DOHH2 (cell line): ENCODE data around the gene KCNH6.

ENCODE experiments used
- H3F3A ChIP-seq: fragments of 200-600 bp; sonication (generic), shearing (Covaris generic); 2 replicates; pipeline ENCODE4 v1.6.0; 2016; ENCODE audit warnings: antibody characterized with exemption, mild to moderate bottlenecking; ENCODE audit not compliant: control insufficient read depth, insufficient read depth
- H3K27ac ChIP-seq: fragments of 200-600 bp; sonication (generic); 2 replicates; pipeline ENCODE4 v1.5.1; 2014; ENCODE audit warnings: low read depth, mild to moderate bottlenecking, low read length, moderate library complexity
- H3K27me3 ChIP-seq: fragments of 200-600 bp; sonication (generic); 2 replicates; pipeline ENCODE4 v1.6.1; 2014; ENCODE audit warnings: mild to moderate bottlenecking, low read length, mixed read lengths; ENCODE audit not compliant: control insufficient read depth
- H3K36me3 ChIP-seq: fragments of 200-600 bp; sonication (generic); 2 replicates; pipeline ENCODE4 v1.6.1; 2014; ENCODE audit warnings: mild to moderate bottlenecking, low read length, moderate library complexity, mixed read lengths; ENCODE audit not compliant: control insufficient read depth
- H3K4me1 ChIP-seq: fragments of 200-600 bp; sonication (generic); 2 replicates; pipeline ENCODE4 v1.6.1; 2014; ENCODE audit warnings: mild to moderate bottlenecking, low read length, mixed read lengths; ENCODE audit not compliant: control insufficient read depth
- H3K4me2 ChIP-seq: fragments of 200-600 bp; sonication (generic); 2 replicates; pipeline ENCODE4 v1.6.0; 2014; ENCODE audit warnings: mild to moderate bottlenecking, low read length, moderate library complexity
- H3K4me3 ChIP-seq: fragments of 200-600 bp; sonication (generic); 2 replicates; pipeline ENCODE4 v1.5.1; 2014; ENCODE audit warnings: mild to moderate bottlenecking, low read length, mixed read lengths
- H3K79me2 ChIP-seq: fragments of 200-600 bp; sonication (generic); 2 replicates; pipeline ENCODE4 v1.6.1; 2014; ENCODE audit warnings: mild to moderate bottlenecking, low read length, mixed read lengths; ENCODE audit not compliant: control insufficient read depth
- H3K9me2 ChIP-seq: fragments of 200-600 bp; sonication (generic); replicated peaks from 2 replicates; pipeline ENCODE4 v1.6.1; 2014; ENCODE audit warnings: mild to moderate bottlenecking, low read length, mixed read lengths; ENCODE audit not compliant: control insufficient read depth
- H3K9me3 ChIP-seq: fragments of 200-600 bp; sonication (generic); 2 replicates; pipeline ENCODE4 v1.6.1; 2014; ENCODE audit warnings: antibody characterized with exemption, low read length, mixed read lengths; ENCODE audit not compliant: control insufficient read depth, insufficient read depth
- H4K20me1 ChIP-seq: fragments of 200-600 bp; sonication (generic); 2 replicates; pipeline ENCODE4 v1.6.0; 2014; ENCODE audit warnings: low read depth, mild to moderate bottlenecking, antibody characterized with exemption, low read length, moderate library complexity; ENCODE audit not compliant: control insufficient read depth, insufficient read depth
- EZH2phosphoT487 ChIP-seq: fragments of 200-600 bp; sonication (generic); IDR thresholded peaks from 2 replicates; pipeline ENCODE4 v1.6.1; 2017; ENCODE audit warnings: borderline replicate concordance, mild to moderate bottlenecking, antibody characterized with exemption, low read length, moderate library complexity, mixed read lengths
- TF ChIP-seq, protein P1 (sequence below): fragments of 200-600 bp; sonication (generic); IDR thresholded peaks from one replicate; pipeline ENCODE4 v1.5.1; 2014; ENCODE audit warnings: antibody characterized with exemption, mild to moderate bottlenecking, low read depth, low read length; ENCODE audit not compliant: poor library complexity, severe bottlenecking

The KCNH6 gene

GRCh38 chr17:63496663-63497400 is 26.3 kb upstream of the KCNH6 start:
- no peaks in the 10 kb centered on the region for H3K36me3 ChIP-seq
- no peak overlapping the region for H3K4me3 ChIP-seq
- no peaks in the 10 kb centered on the region for H3K9me3 ChIP-seq
- H4K20me1 ChIP-seq: no peaks in the 10 kb centered on the region
- H3K79me2 ChIP-seq: no peaks in the 10 kb centered on the region
- H3K27me3 ChIP-seq: no peaks in the 10 kb centered on the region
- no peak overlapping the region for H3K4me2 ChIP-seq
- no peaks in the 10 kb centered on the region for H3K4me1 ChIP-seq
- no peak for TF ChIP-seq EZH2phosphoT487
- TF ChIP-seq, protein P1, sequence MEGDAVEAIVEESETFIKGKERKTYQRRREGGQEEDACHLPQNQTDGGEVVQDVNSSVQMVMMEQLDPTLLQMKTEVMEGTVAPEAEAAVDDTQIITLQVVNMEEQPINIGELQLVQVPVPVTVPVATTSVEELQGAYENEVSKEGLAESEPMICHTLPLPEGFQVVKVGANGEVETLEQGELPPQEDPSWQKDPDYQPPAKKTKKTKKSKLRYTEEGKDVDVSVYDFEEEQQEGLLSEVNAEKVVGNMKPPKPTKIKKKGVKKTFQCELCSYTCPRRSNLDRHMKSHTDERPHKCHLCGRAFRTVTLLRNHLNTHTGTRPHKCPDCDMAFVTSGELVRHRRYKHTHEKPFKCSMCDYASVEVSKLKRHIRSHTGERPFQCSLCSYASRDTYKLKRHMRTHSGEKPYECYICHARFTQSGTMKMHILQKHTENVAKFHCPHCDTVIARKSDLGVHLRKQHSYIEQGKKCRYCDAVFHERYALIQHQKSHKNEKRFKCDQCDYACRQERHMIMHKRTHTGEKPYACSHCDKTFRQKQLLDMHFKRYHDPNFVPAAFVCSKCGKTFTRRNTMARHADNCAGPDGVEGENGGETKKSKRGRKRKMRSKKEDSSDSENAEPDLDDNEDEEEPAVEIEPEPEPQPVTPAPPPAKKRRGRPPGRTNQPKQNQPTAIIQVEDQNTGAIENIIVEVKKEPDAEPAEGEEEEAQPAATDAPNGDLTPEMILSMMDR: no peak
- no peaks in the 10 kb centered on the region for H3K9me2 ChIP-seq
- no peak overlapping the region for H3K27ac ChIP-seq
- no peaks in the 10 kb centered on the region for H3F3A ChIP-seq

GRCh38 chr17:63497708-63498483 is 25.3 kb upstream of the KCNH6 start:
- H4K20me1 ChIP-seq: no peaks in the 10 kb centered on the region
- H3K4me2 ChIP-seq: no peak overlapping the region
- no peaks in the 10 kb centered on the region for H3F3A ChIP-seq
- H3K4me3 ChIP-seq: no peak overlapping the region
- no peak overlapping the region for H3K27ac ChIP-seq
- no peaks in the 10 kb centered on the region for H3K4me1 ChIP-seq
- TF ChIP-seq, protein P1: peak; percentile 59
- no peak for TF ChIP-seq EZH2phosphoT487
- no peaks in the 10 kb centered on the region for H3K9me3 ChIP-seq
- H3K9me2 ChIP-seq: no peaks in the 10 kb centered on the region
- H3K79me2 ChIP-seq: no peaks in the 10 kb centered on the region
- H3K36me3 ChIP-seq: no peaks in the 10 kb centered on the region
- no peaks in the 10 kb centered on the region for H3K27me3 ChIP-seq

DNA sequence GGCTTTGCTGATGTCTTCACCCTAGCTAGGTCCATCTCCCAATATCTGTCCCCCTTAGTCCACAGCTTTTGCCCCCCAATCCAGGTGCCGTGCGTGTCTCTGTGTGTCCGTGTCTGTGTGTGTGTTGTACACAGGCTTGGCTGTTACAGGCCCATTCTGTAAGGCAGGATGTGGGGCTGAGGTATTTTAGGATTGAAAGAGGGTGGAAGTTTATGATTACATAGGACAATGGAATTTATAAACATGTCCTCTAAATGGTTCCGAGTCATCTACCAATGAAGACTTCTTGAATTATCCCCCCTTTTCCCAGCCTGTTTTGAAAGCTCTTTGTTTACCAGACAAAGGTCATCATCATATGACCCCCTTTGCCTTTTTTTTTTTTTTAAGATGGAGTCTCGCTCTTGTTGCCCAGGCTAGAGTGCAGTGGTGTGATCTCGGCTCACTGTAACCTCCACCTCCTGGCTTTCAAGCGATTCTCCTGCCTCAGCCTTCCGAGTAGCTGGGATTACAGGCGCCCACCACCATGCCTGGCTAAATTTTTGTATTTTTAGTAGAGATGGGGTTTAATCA is 24.4 kb upstream of the KCNH6 start:
- H3K4me1 ChIP-seq: no peaks in the 10 kb centered on the region
- H3K79me2 ChIP-seq: no peaks in the 10 kb centered on the region
- H3K4me3 ChIP-seq: no peak overlapping the region
- TF ChIP-seq, protein P1: no peak
- no peak for TF ChIP-seq EZH2phosphoT487
- H3K27me3 ChIP-seq: no peaks in the 10 kb centered on the region
- no peaks in the 10 kb centered on the region for H3K36me3 ChIP-seq
- H3K27ac ChIP-seq: no peak overlapping the region
- no peaks in the 10 kb centered on the region for H4K20me1 ChIP-seq
- H3K9me2 ChIP-seq: no peaks in the 10 kb centered on the region
- H3K4me2 ChIP-seq: no peak overlapping the region
- no peaks in the 10 kb centered on the region for H3F3A ChIP-seq
- no peaks in the 10 kb centered on the region for H3K9me3 ChIP-seq
